NT2/D1 (cell line): ENCODE results near the gene BCL7C.

ENCODE experiments used
- SUZ12 ChIP-seq: IDR thresholded peaks from 2 replicates; pipeline ENCODE4 v1.6.1; 2011; ENCODE audit not compliant: insufficient read length, insufficient read depth; ENCODE audit errors: extremely low read depth
- YY1 ChIP-seq: IDR thresholded peaks from 2 replicates; pipeline ENCODE4 v1.6.1; 2011; ENCODE audit not compliant: insufficient read length, insufficient read depth

DNA sequence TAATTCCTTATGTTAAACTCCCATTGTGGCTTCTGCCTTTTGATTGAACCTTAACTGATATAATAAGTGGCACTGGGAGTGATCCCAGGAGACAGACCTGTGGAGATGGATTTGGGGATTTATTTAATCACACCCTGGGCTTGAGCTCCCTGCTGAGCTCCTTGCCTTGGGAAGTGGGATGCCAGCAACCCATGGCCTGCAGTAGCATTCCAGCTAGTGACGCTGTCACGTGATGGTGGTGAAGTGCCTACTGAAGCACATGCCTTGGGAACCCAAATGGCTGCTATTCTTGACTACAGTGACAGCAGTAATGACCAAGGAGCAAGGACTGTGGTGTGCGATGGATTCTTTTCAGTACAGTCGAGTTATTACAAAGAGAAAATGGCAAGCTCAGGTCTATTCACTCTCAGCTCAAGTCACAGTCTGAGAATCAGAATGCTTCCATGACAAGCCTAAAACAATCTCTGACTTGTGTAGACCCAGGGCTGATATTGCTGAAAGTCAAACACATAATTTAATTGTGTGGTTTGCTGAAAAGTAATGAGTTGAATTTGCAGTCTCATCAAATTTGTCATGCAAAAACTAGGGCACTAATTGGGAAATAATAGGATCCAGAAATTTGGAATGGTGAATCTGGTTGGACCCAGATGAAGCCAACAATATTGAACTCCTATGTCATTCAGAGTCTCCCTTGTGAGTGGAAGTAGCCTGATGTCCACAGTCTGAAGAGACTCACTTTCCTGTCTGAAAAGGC is 47.1 kb downstream of the BCL7C start:
- TF ChIP-seq SUZ12 (no peak), YY1 (no peak)
